GM19328 (cell line): ENCODE results near the gene GAL3ST2.
"Not testable (repeated sequence)": the region's sequence is repeated elsewhere in the genome, so short reads cannot be mapped to it uniquely, and the experiment has no call there.

Source experiments
- ATAC-seq: cut with Tn5 transposase; IDR thresholded peaks from one replicate; pipeline ENCODE4 v1.9.1; 2021; ENCODE audit warnings: mild to moderate bottlenecking, moderate library complexity; ENCODE audit not compliant: unreplicated experiment

GAL3ST2 gene

GRCh38 chr2:241817821-241818215 is 41.2 kb downstream of the GAL3ST2 start:
- not testable (repeated sequence) for ATAC-seq

DNA sequence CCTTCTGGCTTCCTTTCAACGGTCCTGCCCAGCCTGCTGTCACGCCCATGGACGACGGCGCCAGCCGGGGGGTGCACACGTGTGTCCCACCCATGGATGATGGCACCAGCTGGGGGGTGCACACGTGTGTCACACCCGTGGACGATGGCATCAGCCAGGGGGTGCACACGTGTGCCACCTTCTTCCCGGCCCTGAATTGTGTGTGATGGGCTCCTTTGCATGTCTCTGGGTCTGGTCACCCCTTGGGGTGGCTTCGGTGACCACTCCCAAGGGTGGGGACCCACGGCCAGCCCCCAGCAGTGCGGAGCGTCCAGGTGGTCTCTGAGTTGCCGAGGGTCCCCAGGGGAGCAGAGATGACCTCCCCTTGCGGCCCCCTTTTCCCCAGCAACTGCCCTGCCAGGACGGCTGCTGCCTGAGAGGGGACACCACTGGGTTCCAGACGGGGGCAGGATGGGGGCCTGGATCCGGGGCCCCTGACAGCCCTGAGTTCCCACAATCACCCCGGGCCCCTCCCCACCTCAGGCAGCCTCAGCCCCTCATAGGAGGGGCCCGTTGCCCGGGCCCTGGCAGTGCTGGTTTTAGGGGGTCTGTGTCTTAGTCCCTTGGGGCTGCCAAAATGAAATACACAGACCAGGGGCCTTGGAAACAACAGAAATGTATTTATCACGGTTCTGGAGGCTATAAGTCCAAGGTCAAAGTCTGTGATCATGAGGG is 41.8 kb downstream of the GAL3ST2 start:
- ATAC-seq = no peak

DNA sequence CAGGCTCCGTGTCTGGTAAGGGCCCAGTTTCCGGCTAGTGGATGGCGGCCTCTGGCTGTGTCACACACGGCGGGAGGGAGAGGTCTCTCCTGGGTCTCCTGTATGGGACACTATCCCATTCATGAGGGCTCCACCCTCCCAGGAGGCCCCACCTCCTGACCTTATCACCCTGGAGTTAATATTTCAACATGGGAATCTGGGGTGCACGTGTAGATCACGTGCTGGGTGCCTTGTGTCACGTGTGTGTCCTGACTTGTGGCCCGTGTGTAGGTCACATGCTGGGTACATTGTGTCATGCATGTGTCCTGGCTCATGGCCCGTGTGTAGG is 42.3 kb downstream of the GAL3ST2 start:
- ATAC-seq = no peak

DNA sequence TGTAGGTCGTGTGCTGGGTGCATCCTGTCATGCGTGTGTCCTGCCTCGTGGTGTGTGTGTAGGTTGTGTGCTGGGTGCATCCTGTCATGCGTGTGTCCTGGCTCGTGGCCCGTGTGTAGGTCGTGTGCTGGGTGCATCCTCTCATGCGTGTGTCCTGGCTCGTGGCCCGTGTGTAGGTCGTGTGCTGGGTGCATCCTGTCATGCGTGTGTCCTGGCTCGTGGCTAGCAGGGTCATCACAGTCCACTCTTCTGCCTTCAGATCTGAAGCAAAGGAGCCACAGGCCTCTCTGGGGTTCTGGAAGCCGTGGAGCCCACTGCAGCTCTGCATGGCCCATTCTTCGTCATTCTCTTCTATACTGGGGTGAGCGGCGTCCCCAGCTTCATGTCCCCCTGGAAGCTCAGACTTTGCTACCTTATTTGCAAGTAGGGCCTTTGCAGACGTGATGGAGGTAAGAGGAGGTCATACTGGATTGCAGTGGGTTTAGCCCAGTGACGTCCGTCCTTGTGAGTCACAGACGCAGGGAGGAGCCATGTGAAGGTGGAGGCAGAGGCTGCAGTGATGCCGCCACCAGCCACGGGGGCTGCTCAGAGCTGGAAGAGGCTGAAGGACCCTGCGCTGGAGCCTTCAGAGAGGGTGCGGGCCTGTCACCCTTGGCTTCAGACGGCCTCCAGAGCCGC is 43.5 kb downstream of the GAL3ST2 start:
- not testable (repeated sequence) for ATAC-seq

- no peak for ATAC-seq
Measured at GRCh38 chr2:241820625-241821384, 44.2 kb downstream of the GAL3ST2 start.

- ATAC-seq = no peak
Measured at GRCh38 chr2:241821460-241822263, 45.0 kb downstream of the GAL3ST2 start.

DNA sequence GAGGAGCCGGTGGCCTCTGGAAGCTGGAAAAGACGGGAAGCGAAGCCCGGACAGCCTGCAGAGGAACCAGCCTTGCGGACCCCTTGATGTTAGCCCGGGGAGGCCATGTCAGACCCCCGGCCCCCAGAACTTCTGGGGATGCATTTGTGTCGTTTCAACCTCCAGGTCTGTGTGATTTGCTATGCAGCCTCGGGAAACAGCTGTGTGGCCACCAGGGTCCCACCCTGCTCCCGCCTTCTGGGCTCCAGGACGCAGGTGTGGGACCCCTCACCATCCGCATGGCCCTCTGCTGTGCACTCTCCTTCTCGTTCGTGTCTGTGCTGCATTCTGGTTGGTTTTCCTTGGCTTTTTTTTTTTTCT is 45.6 kb downstream of the GAL3ST2 start:
- ATAC-seq = no peak

GRCh38 chr2:241823531-241824437 is 47.2 kb downstream of the GAL3ST2 start:
- not testable (repeated sequence) for ATAC-seq

- ATAC-seq = no peak
Measured at GRCh38 chr2:241827394-241827793, 50.8 kb downstream of the GAL3ST2 start.

- ATAC-seq = no peak
Measured at GRCh38 chr2:241833101-241833663, 56.6 kb downstream of the GAL3ST2 start.

DNA sequence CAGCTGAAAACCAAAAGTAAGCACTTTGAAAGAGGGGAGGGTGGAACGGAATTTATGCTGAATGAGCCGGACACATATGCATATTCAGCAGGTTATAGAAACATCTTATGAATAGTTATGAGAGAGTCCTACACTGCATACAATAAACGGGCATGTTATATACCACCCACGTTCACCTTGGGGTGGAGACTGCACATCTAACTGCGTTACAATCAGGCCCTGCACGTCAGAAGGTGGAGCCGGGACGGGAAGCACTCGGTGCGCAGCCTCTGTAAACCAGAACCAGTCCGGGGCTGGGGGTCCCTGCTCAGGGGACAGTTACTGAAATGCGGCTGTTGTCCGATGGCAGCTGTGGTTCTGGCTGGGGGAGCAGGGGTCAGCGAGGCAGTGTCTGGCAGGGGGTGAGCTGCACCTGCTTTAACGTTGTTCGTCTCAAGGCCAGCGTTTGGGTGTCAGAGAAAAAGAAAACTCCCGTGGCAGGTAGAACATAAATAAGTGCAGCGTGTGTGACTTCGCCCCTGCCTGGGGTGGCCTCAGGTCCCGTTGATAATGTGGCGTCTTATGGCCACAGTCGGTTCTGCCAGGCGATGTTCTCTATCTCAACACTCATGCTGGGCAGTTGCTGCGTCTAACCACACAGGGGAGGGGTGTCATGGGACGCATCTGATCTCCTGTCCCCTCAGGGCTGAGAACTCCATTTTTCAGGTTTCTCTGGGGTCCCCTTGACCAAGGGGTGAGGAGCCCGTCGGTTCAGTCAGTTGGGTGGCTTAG is 57.3 kb downstream of the GAL3ST2 start:
- not testable (repeated sequence) for ATAC-seq

DNA sequence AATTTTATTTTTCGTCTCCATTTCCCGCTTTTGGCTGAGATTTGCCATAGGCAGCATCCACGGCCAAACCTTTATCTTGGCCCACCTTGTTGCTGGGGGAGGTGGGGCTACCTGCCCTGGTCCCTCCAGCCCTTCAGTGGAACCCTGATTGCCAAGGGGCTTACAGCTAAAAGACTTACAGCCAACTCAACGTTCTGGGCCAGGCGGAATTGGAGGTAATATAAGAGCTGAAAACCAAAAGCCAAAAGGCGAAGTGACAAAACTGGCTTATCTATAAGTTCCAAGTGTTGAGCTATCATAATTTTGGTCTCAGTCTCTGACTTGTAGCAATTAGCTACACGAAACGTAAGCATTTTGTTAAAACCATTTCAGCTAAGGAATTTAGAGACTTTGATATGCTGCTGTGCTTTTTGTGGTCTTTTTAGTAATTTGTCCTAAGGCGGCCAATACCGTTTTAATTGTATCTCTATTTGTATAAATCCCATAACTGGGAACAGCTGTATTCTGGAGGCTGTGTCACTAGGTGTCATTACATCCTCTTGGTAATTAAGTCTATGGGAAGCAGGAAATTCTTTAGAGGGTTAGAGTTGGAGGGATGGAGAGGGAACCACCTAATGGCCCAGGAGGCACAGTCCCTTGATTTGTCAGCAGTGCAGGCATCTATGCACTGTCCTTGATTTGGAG is 58.0 kb downstream of the GAL3ST2 start:
- ATAC-seq = no peak

DNA sequence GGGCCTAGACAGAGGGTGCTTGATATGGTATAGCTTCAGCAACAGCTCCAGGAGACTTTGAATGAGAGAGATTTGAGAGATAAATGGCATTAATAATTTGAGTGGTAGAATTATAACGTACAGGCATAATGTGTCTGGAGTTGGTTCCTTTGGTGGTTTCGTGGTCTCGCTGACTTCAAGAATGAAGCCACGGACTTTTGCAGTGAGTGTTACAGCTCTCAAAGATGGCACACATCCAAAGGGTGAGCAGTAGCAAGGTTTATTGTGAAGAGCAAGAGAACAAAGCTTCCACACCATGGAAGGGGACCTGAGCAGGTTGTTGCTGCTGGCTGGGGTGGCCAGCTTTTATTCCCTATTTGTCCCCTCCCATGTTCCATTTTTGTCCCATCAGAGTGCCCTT is 59.0 kb downstream of the GAL3ST2 start:
- no peak for ATAC-seq

GRCh38 chr2:241836292-241836691 is 59.7 kb downstream of the GAL3ST2 start:
- ATAC-seq = no peak

DNA sequence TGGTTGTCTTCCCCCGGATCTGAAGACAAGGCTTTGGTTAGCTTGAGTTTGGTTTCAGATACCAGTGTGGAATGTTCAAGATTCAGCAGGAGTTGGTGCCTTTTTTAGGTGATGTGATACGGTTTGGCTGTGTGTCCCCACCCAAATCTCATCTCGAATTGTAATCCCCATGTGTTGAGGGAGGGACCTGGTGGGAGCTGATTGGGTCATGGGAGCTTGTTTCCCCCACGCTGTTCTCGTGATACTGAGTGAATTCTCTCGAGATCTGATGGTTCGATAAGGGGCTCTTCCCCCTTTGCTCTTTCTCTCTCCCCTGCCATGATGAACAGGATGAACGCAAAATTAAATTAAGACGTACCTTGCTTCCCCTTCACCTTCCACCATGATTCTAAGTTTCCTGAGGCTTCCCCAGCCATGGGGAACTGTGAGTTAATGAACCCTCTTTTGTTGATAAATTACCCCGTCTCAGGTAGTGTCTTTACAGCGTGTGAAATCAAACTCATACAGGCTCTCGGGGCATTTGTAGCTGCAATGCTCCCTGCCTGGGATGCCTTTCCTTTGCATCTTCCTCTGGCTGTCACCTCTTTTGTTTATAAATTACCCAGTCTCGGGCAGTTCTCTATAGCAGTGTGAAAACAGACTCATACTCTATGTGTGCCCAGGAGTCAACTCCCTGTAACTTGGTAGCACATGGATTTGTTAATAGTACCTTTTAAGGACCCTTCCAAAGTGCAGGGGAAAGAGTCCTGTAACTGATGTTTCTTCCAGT is 60.8 kb downstream of the GAL3ST2 start:
- ATAC-seq = no peak

GRCh38 chr2:241841181-241842066 is 64.8 kb downstream of the GAL3ST2 start:
- ATAC-seq = no peak

DNA sequence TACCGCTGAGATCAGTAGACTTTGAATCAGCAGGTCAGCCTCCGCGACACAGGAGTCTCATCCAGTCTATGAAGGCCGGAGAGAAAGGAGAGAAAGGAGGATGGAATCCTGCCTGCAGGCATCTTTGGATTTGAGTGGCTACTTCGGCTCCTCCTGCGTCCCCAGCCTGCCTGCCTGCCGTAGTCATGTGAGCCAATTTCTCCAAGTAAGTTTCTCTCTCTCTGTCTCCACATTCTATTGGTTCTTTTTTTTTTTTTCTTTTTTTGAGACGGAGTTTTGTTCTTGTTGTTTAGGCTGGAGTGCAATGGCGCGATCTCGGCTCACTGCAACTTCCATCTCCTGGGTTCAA is 65.4 kb downstream of the GAL3ST2 start:
- no peak for ATAC-seq
